Uterus (tissue), 4 donors: ENCODE measurements around the gene DPH1. TPM values are rescaled to one million over a fixed set of nuclear protein-coding genes. Genes with fewer than 3 reads are reported as not detected.

Experiments
- DNase-seq, 2 donors: peaks; one replicate each; pipeline ENCODE4 v3.0.0-alpha.2; 2019 to 2020
- H3K27ac ChIP-seq, 2 donors: fragments of 200-600 bp; sonication (generic); 1 replicate in 1 of 2; 2 replicates in 1 of 2; pipeline ENCODE4 v1.5.1; 2016 to 2018
- H3K27me3 ChIP-seq, 2 donors: fragments of 200-600 bp; sonication (generic); one replicate each; pipeline ENCODE4 v1.5.1; 2018 to 2019; ENCODE audit warnings: control low read depth in 1 of 2
- H3K36me3 ChIP-seq, 2 donors: fragments of 200-600 bp; sonication (generic); one replicate each; pipeline ENCODE4 v1.5.1; 2019; ENCODE audit warnings: control low read depth in 1 of 2
- H3K4me1 ChIP-seq, 2 donors: fragments of 200-600 bp; sonication (generic); one replicate each; pipeline ENCODE4 v1.5.1; 2018 to 2019; ENCODE audit warnings: control low read depth in 1 of 2
- H3K4me3 ChIP-seq, 2 donors: fragments of 200-600 bp; sonication (generic); 1 replicate in 1 of 2; 2 replicates in 1 of 2; pipeline ENCODE4 v1.5.1; 2018 to 2019; ENCODE audit warnings: mild to moderate bottlenecking in 1 of 2
- H3K9me3 ChIP-seq, 2 donors: fragments of 200-600 bp; sonication (generic); one replicate each; pipeline ENCODE4 v1.5.1; 2019; ENCODE audit warnings: control low read depth in 1 of 2
- CTCF ChIP-seq, 4 experiments: fragments of 200-600 bp in 2 of 4; fragments of 450-650 bp in 2 of 4; sonication (generic) in 2 of 4; IDR thresholded peaks; one replicate each; pipeline ENCODE4 v1.5.1; 2016 to 2019; ENCODE audit warnings: antibody characterized with exemption in 4 of 4, mild to moderate bottlenecking in 2 of 4, moderate library complexity in 1 of 4
- POLR2A ChIP-seq, 2 donors: fragments of 450-650 bp; IDR thresholded peaks; one replicate each; pipeline ENCODE4 v1.6.1; 2016; ENCODE audit warnings: antibody characterized with exemption in 2 of 2, mild to moderate bottlenecking in 1 of 2, moderate library complexity in 1 of 2
- intact Hi-C: fragments of 100-400 bp; cut with DNase I; formaldehyde crosslinking; loops from one replicate; pipeline ENCODE4 v1.15.1; 2023; ENCODE audit warnings: low total_unique reads
- total RNA-seq, 4 donors: library from RNA; depleted of rRNA in 3 of 4; stranded (reverse); fragments of >200 nt in 3 of 4; gene quantifications; one replicate each; pipeline versions ENCODE4 v1.1.0 to v1.2.4, GENCODE V29; 2014 to 2023
- donor health status: DM: yes; HTN: yes; CAD: no.

The DPH1 gene
- total RNA-seq, 4 donors from 2014 or later: 26.8 to 121 (median 49.1) TPM

GRCh38 chr17:2059547-2060384 lies 29.8 kb downstream of the DPH1 start:
- H3K27ac ChIP-seq: peak overlapping the region; percentile 94 to 99
- H3K36me3 ChIP-seq: no peaks in the 10 kb centered on the region
- H3K4me3 ChIP-seq: no peak overlapping the region
- DNase-seq: no peak
- TF ChIP-seq POLR2A (IDR thresholded peaks at IDR 0.05) (no peak), CTCF (IDR thresholded peaks at IDR 0.05) (no peak)
- H3K27me3 ChIP-seq: no peaks in the 10 kb centered on the region
- H3K4me1 ChIP-seq: peaks cover 3 to 55% of the 10 kb centered on the region in 2 donors
- H3K9me3 ChIP-seq: no peaks in the 10 kb centered on the region
- intact Hi-C loops: loop anchor here (10.0 kb wide), 1 partner anchor 115 kb away; no protein-coding TSS in a partner anchor

- peak overlapping the region; percentile 94 to 99 for H3K27ac ChIP-seq
Observed at GRCh38 chr17:2060385-2060658, 30.4 kb downstream of the DPH1 start.

GRCh38 chr17:2060681-2061440 lies 30.9 kb downstream of the DPH1 start:
- Histone ChIP-seq H3K9me3 (no peaks in the 10 kb centered on the region), H3K36me3 (no peaks in the 10 kb centered on the region), H3K27ac (peak overlapping the region; percentile 94 to 99), H3K4me3 (no peak overlapping the region), H3K4me1 (peaks cover 3 to 63% of the 10 kb centered on the region in 2 donors), H3K27me3 (no peaks in the 10 kb centered on the region)
- DNase-seq: peak; percentile 66 to 69
- no peak for TF ChIP-seq POLR2A (IDR thresholded peaks at IDR 0.05)
- no peak for TF ChIP-seq CTCF (IDR thresholded peaks at IDR 0.05)
- intact Hi-C loops: no loop called here

More at GRCh38 chr17:2060385-2060658, 30.4 kb downstream of the DPH1 start:
- Histone ChIP-seq H3K27me3 (no peaks in the 10 kb centered on the region), H3K9me3 (no peaks in the 10 kb centered on the region), H3K36me3 (no peaks in the 10 kb centered on the region), H3K4me1 (peaks cover 3 to 60% of the 10 kb centered on the region in 2 donors), H3K4me3 (no peak overlapping the region)
- no peak for DNase-seq
- no peak for TF ChIP-seq POLR2A (IDR thresholded peaks at IDR 0.05)
- TF ChIP-seq CTCF (IDR thresholded peaks at IDR 0.05): no peak
- intact Hi-C loops: no loop called here

GRCh38 chr17:2061441-2061958 lies 31.5 kb downstream of the DPH1 start:
- TF ChIP-seq POLR2A (IDR thresholded peaks at IDR 0.05) (no peak), CTCF (IDR thresholded peaks at IDR 0.05) (no peak)
- intact Hi-C loops: no loop called here
- H3K4me3 ChIP-seq: no peak overlapping the region
- DNase-seq: peak in 1 of 2 donors; percentile 55
- peak overlapping the region; percentile 94 to 99 for H3K27ac ChIP-seq
- H3K36me3 ChIP-seq: no peaks in the 10 kb centered on the region
- H3K9me3 ChIP-seq: no peaks in the 10 kb centered on the region
- H3K4me1 ChIP-seq: peaks cover 3 to 69% of the 10 kb centered on the region in 2 donors
- no peaks in the 10 kb centered on the region for H3K27me3 ChIP-seq
